ENCODE measurements around the gene RINL. TPM values are rescaled to one million over a fixed set of nuclear protein-coding genes. Genes with fewer than 3 reads are reported as not detected.
"Not testable (repeated sequence)": the region's sequence is repeated elsewhere in the genome, so short reads cannot be mapped to it uniquely, and the experiment has no call there.

RINL gene
- total RNA-seq, 4 donors from 2014 or later = 6.4 to 18.7 (median 13.5) TPM

DNA sequence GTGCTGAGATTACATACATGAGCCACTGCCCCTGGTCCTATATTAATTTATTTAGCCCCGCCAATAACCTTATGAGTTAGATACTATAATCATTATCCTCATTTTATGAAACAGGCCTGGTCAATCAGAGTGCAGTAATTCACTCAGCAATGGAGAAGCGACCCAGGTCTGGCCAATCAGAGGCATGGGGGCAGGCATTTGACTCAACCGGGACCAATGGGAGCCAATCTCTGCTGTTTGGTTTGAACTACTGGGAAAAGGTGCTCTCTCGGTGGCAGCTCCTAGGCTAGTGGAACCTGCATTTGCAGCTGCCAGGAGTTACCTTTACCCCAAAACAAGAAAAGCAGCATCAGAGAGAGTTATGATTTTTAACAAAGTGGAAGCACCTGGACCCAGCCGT lies 14.8 kb upstream of the RINL start:
- Histone ChIP-seq H3K9me3 (no peaks in the 10 kb centered on the region), H3K4me3 (replicated peaks in 1 of 3) (no peak overlapping the region), H3K27me3 (no peaks in the 10 kb centered on the region), H3K36me3 (peaks cover 16% of the 10 kb centered on the region in 2 donors), H3K27ac (peak overlapping the region; percentile 56 to 77 (median 60)), H3K4me1 (peaks cover 16 to 24% of the 10 kb centered on the region in 2 donors)
- TF ChIP-seq POLR2A (IDR thresholded peaks at IDR 0.05) = no peak
- no peak for TF ChIP-seq CTCF (IDR thresholded peaks at IDR 0.05)
- intact Hi-C loops (cut with DNase I) = no loop called here
- no peak for DNase-seq
- WGBS, 2 donors = 58 to 61% methylated on average over 5 of the region's 5 CpGs

GRCh38 chr19:38891771-38892170 lies 13.7 kb upstream of the RINL start:
- peaks cover 16% of the 10 kb centered on the region in 2 donors for H3K36me3 ChIP-seq
- intact Hi-C loops (cut with DNase I) = no loop called here
- peaks cover 16 to 19% of the 10 kb centered on the region in 2 donors for H3K4me1 ChIP-seq
- H3K27me3 ChIP-seq = no peaks in the 10 kb centered on the region
- no peak overlapping the region for H3K4me3 ChIP-seq (replicated peaks in 1 of 3)
- no peak overlapping the region for H3K27ac ChIP-seq
- TF ChIP-seq POLR2A (IDR thresholded peaks at IDR 0.05) (no peak), CTCF (IDR thresholded peaks at IDR 0.05) (no peak)
- no peaks in the 10 kb centered on the region for H3K9me3 ChIP-seq
- WGBS, 2 donors = 92 to 94% methylated on average over 6 of the region's 6 CpGs
- DNase-seq = no peak

- H3K27ac ChIP-seq = no peak overlapping the region
- H3K4me3 ChIP-seq (replicated peaks in 1 of 3) = no peak overlapping the region
- H3K9me3 ChIP-seq = no peaks in the 10 kb centered on the region
- DNase-seq = no peak
- H3K36me3 ChIP-seq = peaks cover 16% of the 10 kb centered on the region in 2 donors
- peaks cover 16 to 24% of the 10 kb centered on the region in 2 donors for H3K4me1 ChIP-seq
- TF ChIP-seq CTCF (IDR thresholded peaks at IDR 0.05) = no peak
- no peak for TF ChIP-seq POLR2A (IDR thresholded peaks at IDR 0.05)
- no peaks in the 10 kb centered on the region for H3K27me3 ChIP-seq
- intact Hi-C loops (cut with DNase I) = no loop called here
These were observed 12.6 kb upstream of the RINL start for GRCh38 chr19:38890686-38891085.

GRCh38 chr19:38889803-38890202 lies 11.7 kb upstream of the RINL start:
- H3K36me3 ChIP-seq = peaks cover 16% of the 10 kb centered on the region in 2 donors

DNA sequence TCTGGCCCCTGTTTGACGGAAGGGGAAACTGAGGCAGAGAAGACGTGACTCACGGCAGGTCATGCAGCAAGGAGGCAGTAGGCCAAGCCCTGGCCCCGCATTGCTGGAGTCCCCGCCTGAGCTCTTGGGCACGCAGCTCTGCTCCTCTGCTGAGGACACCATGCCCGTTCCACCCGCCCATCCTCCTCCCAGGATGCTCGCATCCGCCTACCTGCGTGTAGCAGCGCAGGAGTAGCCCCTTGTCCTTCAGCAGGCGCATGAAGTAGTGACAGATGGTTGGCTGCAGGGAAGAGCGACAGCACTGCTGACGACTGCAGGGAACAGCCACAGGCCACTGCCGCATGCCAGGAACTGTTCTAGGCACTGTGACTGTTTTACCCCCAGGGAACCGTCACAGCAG lies 10.8 kb upstream of the RINL start:
- Histone ChIP-seq H3K36me3 (peaks cover 16% of the 10 kb centered on the region in 2 donors), H3K4me1 (peaks cover 13 to 19% of the 10 kb centered on the region in 2 donors), H3K27me3 (no peaks in the 10 kb centered on the region), H3K4me3 (replicated peaks in 1 of 3) (no peak overlapping the region), H3K9me3 (no peaks in the 10 kb centered on the region), H3K27ac (no peak overlapping the region)
- intact Hi-C loops (cut with DNase I) = no loop called here
- no peak for DNase-seq
- TF ChIP-seq POLR2A (IDR thresholded peaks at IDR 0.05) (no peak), CTCF (IDR thresholded peaks at IDR 0.05) (no peak)
- WGBS, 2 donors = 95 to 97% methylated on average over 17 of the region's 17 CpGs

More at GRCh38 chr19:38889803-38890202, 11.7 kb upstream of the RINL start:
- 89 to 90% methylated on average over 8 of the region's 8 CpGs for WGBS, 2 donors
- Histone ChIP-seq H3K27ac (no peak overlapping the region), H3K4me1 (peaks cover 16 to 24% of the 10 kb centered on the region in 2 donors), H3K27me3 (no peaks in the 10 kb centered on the region), H3K4me3 (replicated peaks in 1 of 3) (no peak overlapping the region), H3K9me3 (no peaks in the 10 kb centered on the region)
- intact Hi-C loops (cut with DNase I) = no loop called here
- no peak for TF ChIP-seq POLR2A (IDR thresholded peaks at IDR 0.05)
- no peak for TF ChIP-seq CTCF (IDR thresholded peaks at IDR 0.05)
- no peak for DNase-seq

GRCh38 chr19:38884691-38885090 lies 6.6 kb upstream of the RINL start:
- H3K27ac ChIP-seq; H3K4me1 ChIP-seq; intact Hi-C loops (cut with DNase I); H3K4me3 ChIP-seq (replicated peaks in 1 of 3); H3K9me3 ChIP-seq; H3K27me3 ChIP-seq; DNase-seq: not testable (repeated sequence)
- WGBS, 2 donors = 99 to 100% methylated on average over 3 of the region's 3 CpGs
- H3K36me3 ChIP-seq = peaks cover 22 to 31% of the 10 kb centered on the region in 2 donors
